ENCODE measurements around the gene PTGES. TPM values are rescaled to one million over a fixed set of nuclear protein-coding genes. Genes with fewer than 3 reads are reported as not detected.
"Not testable (repeated sequence)": the region's sequence is repeated elsewhere in the genome, so short reads cannot be mapped to it uniquely, and the experiment has no call there.

The PTGES gene
- 0.18 TPM in 1 of 2 replicates, not detected in the other for total RNA-seq

- no peak for DNase-seq (ENCODE audit: low read depth, low spot score)
Observed at GRCh38 chr9:129752900-129753729, at the start of gene PTGES. TSS of gene PTGES (minus strand) at chr9:129753042. CDS start at chr9:129753012, 30 bp downstream.

DNA sequence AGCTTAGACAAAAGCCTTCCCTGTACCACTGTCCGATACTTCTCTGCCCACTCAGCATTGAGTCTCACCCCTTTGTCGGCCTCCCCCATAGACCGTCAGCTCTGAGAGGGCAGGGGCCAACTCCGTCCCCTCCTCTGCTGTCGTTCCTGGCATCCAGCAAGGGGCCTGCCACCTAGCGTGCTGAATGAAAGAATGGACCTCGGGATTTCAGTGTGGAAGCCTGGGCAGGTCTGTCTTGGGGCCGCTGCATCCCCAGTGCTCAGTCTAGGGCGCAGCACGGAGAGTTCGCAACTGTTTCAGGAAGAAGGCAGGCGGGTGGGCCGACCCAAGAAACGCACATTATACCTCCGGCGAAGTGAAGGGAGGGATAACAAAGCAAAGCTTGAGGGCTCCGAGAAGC lies 48.7 kb upstream of the PTGES start:
- DNase-seq (ENCODE audit: low read depth, low spot score), result no peak

DNA sequence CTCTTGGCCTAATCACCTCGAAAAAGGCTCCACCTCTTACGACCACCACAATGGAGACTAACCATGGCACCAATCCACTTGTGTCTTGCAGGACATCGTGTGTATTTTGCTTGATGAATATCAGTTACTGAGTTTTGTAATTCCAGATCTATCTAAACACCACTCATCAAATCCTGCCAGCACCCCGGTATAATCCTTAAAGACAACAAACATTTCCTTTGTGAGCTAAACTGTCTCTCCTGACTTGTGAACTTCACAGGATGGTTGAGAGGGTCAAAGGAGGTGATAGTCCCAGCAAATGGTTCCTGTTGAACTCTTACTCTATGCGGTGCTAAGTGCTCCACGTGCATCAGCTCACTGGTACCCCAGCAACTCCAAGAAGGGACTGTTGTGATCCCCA lies 46.1 kb upstream of the PTGES start:
- DNase-seq (ENCODE audit: low read depth, low spot score), result no peak

DNA sequence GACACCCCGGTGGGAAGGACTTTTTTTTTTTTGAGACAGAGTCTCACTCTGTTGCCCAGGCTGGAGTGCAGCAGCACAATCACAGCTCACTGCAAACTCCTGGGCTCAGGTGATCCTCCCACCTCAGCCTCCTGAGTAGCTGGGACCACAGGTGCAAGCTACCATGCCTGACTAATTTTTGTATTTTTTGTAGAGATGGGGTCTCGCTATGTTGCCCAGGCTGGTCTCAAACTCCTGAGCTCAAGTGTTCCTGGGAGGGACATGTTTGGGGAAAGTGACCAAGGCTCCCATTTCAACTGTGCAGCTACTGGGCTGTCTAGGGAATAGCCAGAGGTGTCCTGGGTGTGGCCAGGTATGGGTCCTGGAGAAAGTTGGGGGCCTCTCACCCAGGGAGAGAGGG lies 43.2 kb upstream of the PTGES start:
- not testable (repeated sequence) for DNase-seq (ENCODE audit: low read depth, low spot score)

DNA sequence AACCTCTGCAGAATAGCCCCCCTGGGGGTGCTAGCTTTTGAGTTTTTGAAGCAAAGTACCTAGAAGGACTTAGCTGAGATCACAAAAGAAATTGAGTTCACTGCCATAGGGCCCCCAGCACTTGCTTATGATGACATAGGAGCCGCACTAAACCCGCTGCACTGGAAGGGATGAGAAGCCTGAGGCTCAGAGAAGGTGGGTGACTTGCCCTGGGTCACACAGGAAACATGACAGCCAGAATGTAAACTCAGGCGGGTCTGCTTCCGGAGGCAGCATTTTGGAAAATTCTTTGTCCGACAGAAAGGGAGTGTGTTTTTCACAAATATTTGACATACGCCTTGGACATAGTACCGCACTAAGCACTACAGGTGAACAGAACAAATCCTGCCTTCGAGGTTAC lies 41.7 kb upstream of the PTGES start:
- no peak for DNase-seq (ENCODE audit: low read depth, low spot score)

GRCh38 chr9:129786481-129786880 lies 33.6 kb upstream of the PTGES start:
- DNase-seq (ENCODE audit: low read depth, low spot score), result no peak

DNA sequence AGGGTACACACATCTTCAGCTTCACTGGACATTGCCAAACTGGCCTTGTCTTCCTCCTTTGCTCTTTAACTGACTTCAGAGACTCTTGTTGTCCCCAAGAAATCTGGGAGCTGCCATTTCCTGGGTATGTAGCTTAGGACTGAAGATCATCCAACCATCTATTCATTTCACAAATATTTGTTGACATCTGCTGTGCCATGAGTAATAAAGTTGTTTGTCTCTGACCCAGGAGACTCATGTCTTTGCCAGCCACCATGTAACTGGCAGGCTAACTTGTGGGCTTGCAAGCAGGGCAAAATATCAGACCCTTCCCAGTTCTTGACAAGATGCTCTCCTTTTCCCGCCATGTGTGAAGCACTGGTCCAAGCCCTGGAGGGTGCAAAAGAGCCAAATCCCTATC lies 33.0 kb upstream of the PTGES start:
- no peak for DNase-seq (ENCODE audit: low read depth, low spot score)

DNA sequence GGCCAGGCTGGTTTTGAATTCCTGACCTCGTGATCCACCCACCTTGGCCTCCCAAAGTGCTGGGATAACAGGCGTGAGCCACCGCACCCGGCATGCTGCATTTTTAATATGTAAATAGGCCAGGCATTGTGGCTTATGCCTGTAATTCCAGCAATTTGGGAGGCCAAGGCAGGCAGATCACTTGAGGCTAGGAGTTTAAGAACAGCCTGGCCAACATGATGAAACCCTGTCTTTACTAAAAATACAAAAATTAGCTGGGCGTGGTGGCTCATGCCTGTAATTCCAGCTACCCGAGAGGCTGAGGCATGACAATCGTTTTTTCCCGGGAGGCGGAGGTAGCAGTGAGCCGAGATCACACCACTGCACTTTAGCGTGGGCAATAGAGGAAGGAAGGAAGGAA lies 32.1 kb upstream of the PTGES start:
- not testable (repeated sequence) for DNase-seq (ENCODE audit: low read depth, low spot score)

DNA sequence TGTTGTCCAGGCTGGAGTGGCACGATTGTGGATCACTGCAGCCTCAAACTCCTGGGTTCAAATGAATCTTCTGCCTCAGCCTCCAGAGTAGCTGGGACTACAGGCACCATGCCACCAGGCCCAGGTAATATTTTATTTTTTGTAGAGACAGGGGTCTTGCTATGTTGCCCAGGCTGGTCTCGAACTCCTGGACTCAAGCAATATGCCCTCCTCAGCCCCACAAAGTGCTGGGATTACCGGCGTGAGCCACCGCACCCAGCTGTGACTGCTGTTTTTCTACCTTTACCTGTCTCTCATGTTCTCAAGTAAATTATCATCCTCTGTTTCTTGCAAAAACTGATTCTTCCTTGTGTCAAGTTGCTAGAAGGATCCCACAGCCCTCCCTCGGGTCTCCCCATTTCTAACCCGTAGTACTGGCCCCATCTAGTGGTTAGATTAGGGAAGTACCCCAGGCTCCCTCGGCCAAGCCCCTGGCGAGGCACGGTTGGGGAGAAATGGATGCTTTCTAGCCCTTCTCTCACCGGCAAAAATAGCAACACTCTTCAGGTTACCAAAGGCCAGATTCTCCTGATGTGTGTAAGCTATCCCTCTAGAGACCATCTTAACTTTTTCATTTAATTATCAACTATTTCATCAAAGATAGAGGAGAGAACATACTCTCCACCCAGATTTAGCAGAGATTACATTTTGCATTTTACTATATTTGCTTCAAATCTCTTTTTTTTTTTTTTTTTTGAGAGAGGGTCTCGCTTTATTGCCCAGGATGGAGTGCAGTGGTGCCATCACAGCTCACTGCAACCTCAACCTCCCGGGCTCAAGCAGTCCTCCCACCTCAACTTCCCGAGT lies 30.9 kb upstream of the PTGES start:
- DNase-seq (ENCODE audit: low read depth, low spot score), result peak; percentile 33

- no peak for DNase-seq (ENCODE audit: low read depth, low spot score)
Observed at GRCh38 chr9:129781981-129782380, 29.1 kb upstream of the PTGES start.

DNA sequence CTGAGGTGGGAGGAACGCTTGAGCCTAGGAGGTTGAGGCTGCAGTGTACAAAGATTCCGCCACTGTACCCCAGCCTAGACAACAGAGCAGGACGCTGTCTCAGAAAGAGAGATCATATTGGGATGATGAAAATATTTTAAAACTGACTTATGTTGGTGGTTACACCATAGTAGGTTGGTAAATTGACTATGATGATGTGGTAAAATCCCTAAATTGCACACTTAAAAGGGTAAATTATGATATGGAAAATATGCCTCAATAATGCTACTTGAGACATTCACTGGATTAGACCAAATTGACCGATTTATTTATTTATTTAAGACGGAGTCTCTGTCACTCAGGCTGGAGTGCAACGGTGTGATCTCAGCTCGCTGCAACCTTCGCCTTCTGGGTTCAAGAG lies 28.3 kb upstream of the PTGES start:
- no peak for DNase-seq (ENCODE audit: low read depth, low spot score)

DNA sequence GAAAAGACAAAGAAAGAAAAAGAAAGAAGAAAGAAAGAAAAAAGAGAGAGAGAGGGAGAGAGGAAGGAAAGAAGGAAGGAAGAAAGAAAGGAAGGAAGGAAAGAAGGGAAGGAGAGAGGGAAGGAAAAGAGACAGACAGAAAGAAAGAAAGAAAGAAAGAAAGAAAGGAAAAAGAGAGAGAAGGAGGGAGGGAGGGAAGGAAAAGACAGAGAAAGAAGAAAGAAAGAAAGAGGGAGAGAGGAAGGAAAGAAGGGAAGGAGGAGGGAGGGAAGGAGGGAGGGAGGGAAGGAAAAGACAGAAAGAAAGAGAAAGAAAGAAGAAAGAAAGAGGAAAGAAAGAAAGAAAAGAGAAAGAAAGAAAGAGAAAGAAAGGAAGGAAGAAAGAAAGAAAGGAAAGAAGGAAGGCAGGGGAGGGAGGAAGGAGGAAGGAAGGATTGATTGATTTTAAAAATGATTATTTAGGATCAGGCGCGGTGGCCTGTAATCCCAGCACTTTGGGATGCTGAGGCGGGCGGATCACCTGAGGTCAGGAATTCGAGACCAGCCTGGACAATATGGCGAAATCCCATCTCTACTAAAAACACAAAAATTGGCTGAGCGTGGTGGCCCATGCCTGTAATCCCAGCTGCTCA lies 26.8 kb upstream of the PTGES start:
- DNase-seq (ENCODE audit: low read depth, low spot score), result no peak

DNA sequence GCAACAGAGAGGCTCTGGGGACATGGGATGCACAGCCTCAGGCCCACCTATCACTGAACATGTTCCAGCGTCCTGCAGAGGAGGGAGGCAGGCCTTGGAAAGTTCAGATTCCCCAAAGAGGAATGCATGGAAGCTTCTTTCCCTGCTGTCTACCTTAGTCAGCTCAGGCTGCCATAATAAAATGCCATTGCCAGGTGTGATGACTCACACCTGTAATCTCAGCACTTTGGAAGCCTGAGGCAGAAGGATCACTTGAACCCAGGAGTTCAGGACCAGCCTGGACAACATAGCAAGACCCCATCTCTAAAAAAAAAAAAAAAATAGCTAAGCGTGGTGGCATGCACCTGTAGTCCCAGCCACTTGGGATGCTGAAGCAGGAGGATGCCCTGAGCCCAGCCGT lies 25.6 kb upstream of the PTGES start:
- DNase-seq (ENCODE audit: low read depth, low spot score), result no peak

DNA sequence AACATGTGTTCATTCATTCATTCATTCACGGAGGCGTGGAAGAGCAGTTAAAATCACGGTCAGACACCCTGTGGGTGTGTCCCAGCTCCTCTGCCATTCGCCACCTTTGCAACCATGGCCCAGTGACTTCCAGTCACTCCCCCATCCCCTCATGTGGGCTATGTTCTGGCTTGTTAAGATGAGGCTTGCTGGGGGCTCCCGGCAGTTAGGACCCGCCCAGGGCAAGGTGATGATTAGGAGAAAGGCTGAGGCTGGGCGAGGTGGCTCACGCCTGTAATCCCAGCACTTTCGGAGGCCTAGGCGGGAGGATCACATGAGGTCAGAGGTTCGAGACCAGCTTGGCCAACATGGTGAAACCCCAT lies 24.9 kb upstream of the PTGES start:
- no peak for DNase-seq (ENCODE audit: low read depth, low spot score)

- peak; percentile 76 for DNase-seq (ENCODE audit: low read depth, low spot score)
Observed at GRCh38 chr9:129776938-129777768, 24.3 kb upstream of the PTGES start.

GRCh38 chr9:129776566-129776937 lies 23.7 kb upstream of the PTGES start:
- no peak for DNase-seq (ENCODE audit: low read depth, low spot score)

- DNase-seq (ENCODE audit: low read depth, low spot score), result not testable (repeated sequence)
Observed at GRCh38 chr9:129776096-129776495, 23.3 kb upstream of the PTGES start.

- DNase-seq (ENCODE audit: low read depth, low spot score), result no peak
Observed at GRCh38 chr9:129775448-129775798, 22.6 kb upstream of the PTGES start.

GRCh38 chr9:129774791-129775447 lies 22.1 kb upstream of the PTGES start:
- DNase-seq (ENCODE audit: low read depth, low spot score), result no peak

GRCh38 chr9:129773262-129774048 lies 20.6 kb upstream of the PTGES start:
- no peak for DNase-seq (ENCODE audit: low read depth, low spot score)

Measured in pulmonary artery endothelial cell (primary cell).